Colonic mucosa (tissue), 4 donors: ENCODE results near the gene SPEM2. TPM values are rescaled to one million over a fixed set of nuclear protein-coding genes. Genes with fewer than 3 reads are reported as not detected.

Source experiments
- DNase-seq: peaks from one replicate; pipeline ENCODE4 v3.0.0-alpha.2; 2020
- H3K27ac ChIP-seq: fragments of 200-600 bp; one replicate; pipeline ENCODE4 v1.8.0; 2021
- H3K27me3 ChIP-seq: fragments of 200-600 bp; one replicate; pipeline ENCODE4 v1.8.0; 2021
- H3K36me3 ChIP-seq: fragments of 200-600 bp; one replicate; pipeline ENCODE4 v1.8.0; 2021
- H3K4me1 ChIP-seq: fragments of 200-600 bp; one replicate; pipeline ENCODE4 v1.8.0; 2021; ENCODE audit warnings: mild to moderate bottlenecking
- H3K4me3 ChIP-seq: fragments of 200-600 bp; one replicate; pipeline ENCODE4 v1.8.0; 2021
- H3K9ac ChIP-seq, 2 donors: one replicate each; pipeline ENCODE4 v1.7.0; 2013; ENCODE audit warnings: control low read depth in 2 of 2, low read depth in 2 of 2, low read length in 2 of 2
- H3K9me3 ChIP-seq: fragments of 200-600 bp; one replicate; pipeline ENCODE4 v1.8.0; 2021
- intact Hi-C: fragments of 100-400 bp; cut with DNase I; formaldehyde crosslinking; loops from one replicate; pipeline ENCODE4 v1.14.1; 2022
- total RNA-seq, 2 donors: library from RNA; stranded (reverse); fragmentation: NEBNext Ultra II Directional in 1 of 2; extraction: Animal tissue kit (Norgen Biotek cat#: 25700) in 1 of 2; gene quantifications; one replicate each; pipeline ENCODE4 v1.2.1, GENCODE V29; 2021
- TF ChIP-seq, protein P1 (sequence below): fragments of 200-600 bp; IDR thresholded peaks from one replicate; pipeline ENCODE4 v1.8.0; 2022; ENCODE audit warnings: antibody characterized with exemption, mild to moderate bottlenecking
- donor health status: healthy.
- donor health status: DM: no; HTN: no; CAD: no.
- donor health status: DM: no; HTN: no; CAD: no.

SPEM2 gene
- total RNA-seq, 2 donors from 2014 or later: not detected

DNA sequence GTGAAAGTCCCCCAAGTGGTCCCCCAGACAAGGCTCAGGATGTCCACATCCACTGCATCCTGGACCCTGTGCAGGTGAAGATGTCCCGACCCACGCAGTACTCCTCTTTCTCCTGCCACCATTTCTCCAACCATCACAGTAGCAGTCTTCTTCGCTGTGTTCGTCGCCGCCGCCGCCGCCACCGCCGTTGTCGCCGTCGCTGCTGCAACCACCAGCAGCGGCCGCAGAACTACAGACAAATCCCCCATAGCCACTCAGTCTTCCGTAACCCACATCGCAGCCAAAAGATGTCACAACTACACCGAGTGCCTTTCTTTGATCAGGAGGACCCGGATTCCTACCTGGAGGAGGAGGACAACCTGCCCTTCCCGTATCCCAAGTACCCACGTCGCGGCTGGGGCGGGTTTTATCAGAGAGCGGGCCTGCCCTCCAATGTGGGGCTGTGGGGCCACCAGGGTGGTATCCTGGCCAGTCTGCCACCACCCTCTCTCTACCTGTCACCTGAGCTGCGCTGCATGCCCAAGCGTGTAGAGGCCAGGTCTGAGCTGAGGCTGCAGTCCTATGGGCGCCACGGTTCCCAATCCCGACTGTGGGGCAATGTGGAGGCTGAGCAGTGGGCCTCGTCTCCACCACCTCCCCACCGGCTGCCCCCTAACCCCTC lies 917 bp downstream of the SPEM2 start:
- Histone ChIP-seq H3K36me3 (no peaks in the 10 kb centered on the region), H3K9ac (no peak overlapping the region)

DNA sequence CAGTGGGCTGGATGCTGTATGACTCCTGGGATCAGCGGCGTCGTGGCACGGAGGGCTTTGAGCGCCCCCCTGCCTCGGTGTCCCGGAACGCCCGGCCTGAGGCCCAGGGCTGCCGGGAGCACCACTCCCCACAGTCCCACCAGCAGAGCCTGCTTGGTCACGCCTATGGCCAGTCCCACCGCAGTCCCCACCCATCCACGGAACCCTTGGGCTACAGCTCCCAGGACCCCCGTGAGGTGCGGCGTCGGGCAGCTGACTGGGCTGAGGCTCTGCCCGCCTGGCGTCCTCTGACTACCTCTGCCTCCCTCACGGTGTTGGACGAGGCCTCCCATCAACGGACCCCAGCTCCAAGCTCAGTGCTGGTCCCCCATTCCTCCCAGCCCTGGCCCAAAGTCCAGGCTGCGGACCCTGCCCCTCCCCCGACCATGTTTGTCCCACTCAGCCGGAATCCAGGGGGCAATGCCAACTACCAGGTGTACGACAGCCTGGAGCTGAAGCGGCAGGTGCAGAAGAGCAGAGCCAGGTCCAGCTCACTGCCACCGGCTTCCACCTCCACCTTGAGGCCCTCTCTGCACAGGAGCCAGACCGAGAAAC lies 1.6 kb downstream of the SPEM2 start:
- Histone ChIP-seq H3K27ac (no peak overlapping the region), H3K27me3 (no peaks in the 10 kb centered on the region), H3K36me3 (no peaks in the 10 kb centered on the region), H3K4me3 (no peak overlapping the region), H3K9ac (no peak overlapping the region), H3K4me1 (no peaks in the 10 kb centered on the region), H3K9me3 (no peaks in the 10 kb centered on the region)
- intact Hi-C loops: no loop called here
- TF ChIP-seq, protein P1, sequence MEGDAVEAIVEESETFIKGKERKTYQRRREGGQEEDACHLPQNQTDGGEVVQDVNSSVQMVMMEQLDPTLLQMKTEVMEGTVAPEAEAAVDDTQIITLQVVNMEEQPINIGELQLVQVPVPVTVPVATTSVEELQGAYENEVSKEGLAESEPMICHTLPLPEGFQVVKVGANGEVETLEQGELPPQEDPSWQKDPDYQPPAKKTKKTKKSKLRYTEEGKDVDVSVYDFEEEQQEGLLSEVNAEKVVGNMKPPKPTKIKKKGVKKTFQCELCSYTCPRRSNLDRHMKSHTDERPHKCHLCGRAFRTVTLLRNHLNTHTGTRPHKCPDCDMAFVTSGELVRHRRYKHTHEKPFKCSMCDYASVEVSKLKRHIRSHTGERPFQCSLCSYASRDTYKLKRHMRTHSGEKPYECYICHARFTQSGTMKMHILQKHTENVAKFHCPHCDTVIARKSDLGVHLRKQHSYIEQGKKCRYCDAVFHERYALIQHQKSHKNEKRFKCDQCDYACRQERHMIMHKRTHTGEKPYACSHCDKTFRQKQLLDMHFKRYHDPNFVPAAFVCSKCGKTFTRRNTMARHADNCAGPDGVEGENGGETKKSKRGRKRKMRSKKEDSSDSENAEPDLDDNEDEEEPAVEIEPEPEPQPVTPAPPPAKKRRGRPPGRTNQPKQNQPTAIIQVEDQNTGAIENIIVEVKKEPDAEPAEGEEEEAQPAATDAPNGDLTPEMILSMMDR: no peak
- DNase-seq: no peak

More for the DNA sequence above, 917 bp downstream of the SPEM2 start:
- intact Hi-C loops: no loop called here
- H3K27ac ChIP-seq: no peak overlapping the region
- TF ChIP-seq, protein P1: no peak
- no peaks in the 10 kb centered on the region for H3K4me1 ChIP-seq
- H3K9me3 ChIP-seq: no peaks in the 10 kb centered on the region
- no peaks in the 10 kb centered on the region for H3K27me3 ChIP-seq
- no peak for DNase-seq
- H3K4me3 ChIP-seq: no peak overlapping the region

DNA sequence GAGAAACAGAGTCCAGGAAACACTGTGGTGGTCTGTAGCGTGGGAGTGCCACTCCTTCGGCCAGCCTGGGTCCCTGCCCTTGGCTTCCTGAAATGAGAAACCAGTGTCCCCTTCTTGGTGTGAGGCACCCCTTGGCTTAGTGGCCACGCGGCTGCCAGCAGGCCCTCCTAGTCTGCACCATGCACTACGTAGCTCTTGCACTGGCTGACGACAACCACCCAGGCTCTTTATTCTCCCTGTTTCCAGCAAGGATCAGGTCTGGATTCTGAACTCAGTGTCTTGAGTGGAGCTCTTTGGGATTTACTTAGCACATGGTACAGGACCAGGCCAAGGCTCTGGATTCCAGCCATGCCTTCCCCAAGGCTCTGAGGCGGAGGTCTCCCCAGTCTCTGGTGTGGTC lies 2.1 kb downstream of the SPEM2 start:
- no peaks in the 10 kb centered on the region for H3K36me3 ChIP-seq
- no peaks in the 10 kb centered on the region for H3K9me3 ChIP-seq
- no peaks in the 10 kb centered on the region for H3K27me3 ChIP-seq
- no peak for DNase-seq
- H3K4me1 ChIP-seq: no peaks in the 10 kb centered on the region
- no peak overlapping the region for H3K4me3 ChIP-seq
- TF ChIP-seq, protein P1: no peak
- intact Hi-C loops: no loop called here
- H3K27ac ChIP-seq: no peak overlapping the region
- H3K9ac ChIP-seq: no peak overlapping the region

DNA sequence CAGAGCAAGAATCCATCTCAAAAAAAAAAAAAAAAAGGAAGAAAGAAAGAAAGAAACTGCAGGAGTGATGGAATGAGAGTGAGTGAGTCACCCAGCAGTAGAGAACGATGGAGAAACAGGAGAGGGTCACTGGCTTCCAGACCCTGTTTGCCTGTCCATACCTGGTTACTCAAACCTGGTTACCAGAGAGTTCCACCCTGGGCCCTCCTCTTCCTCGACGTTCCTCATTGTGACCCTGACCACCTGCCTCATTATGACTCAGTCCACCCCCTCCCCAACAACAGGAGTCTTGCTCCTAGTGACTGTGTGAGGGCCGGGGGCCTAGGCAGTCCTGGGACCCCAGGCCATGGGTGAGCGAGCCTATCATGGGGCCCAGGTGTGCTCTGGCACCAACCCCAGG lies 3.1 kb downstream of the SPEM2 start, which contains the start of gene SPEM3:
TSS of gene SPEM3 (plus strand) at position 301 of the 400 bp plus-strand sequence. CDS start at position 347, 46 bp downstream.
- Histone ChIP-seq H3K9ac (no peak within 1 kb of the TSS), H3K27ac (no peak within 1 kb of the TSS), H3K36me3 (no peaks in the 10 kb centered on the region), H3K4me3 (no peak within 1 kb of the TSS), H3K4me1 (no peaks in the 10 kb centered on the region), H3K27me3 (no peaks in the 10 kb centered on the region), H3K9me3 (no peaks in the 10 kb centered on the region)
- intact Hi-C loops: no loop called here
- DNase-seq: no peak
- TF ChIP-seq, protein P1: no peak

DNA sequence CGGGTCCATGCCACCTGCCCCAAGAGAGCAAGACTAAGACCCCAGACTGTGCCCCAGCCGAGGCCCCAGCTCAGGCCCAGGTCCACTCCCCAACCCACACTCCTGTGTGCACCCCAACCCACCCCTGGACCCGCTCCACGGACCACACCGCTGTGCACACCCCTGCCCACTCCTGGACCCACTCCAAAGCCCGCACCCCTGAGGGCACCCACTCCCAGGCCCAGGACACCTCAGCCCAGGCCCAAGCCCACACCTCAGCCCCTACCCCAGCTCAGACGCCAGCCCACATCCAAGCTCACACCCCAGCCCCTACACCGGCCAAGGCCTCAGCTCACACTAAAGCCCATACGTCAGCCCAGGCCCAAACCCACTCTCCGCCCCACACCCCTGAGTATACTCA lies 4.3 kb downstream of the SPEM2 start:
- TF ChIP-seq, protein P1: no peak
- no peaks in the 10 kb centered on the region for H3K36me3 ChIP-seq
- H3K9me3 ChIP-seq: no peaks in the 10 kb centered on the region
- H3K4me3 ChIP-seq: no peak overlapping the region
- no peaks in the 10 kb centered on the region for H3K27me3 ChIP-seq
- intact Hi-C loops: loop anchor here (10.0 kb wide), 1 partner anchor 155 kb away; the partner anchor contains the start of gene MPDU1
- no peak for DNase-seq
- no peaks in the 10 kb centered on the region for H3K4me1 ChIP-seq
- no peak overlapping the region for H3K27ac ChIP-seq
- H3K9ac ChIP-seq: no peak overlapping the region
